GM20000 (cell line): ENCODE data around the gene PTPN1.

ENCODE experiments used
- DNase-seq: peaks from one replicate; pipeline ENCODE4 v3.0.0; 2012; ENCODE audit warnings: low spot score
- TF ChIP-seq, protein P1 (sequence below): IDR thresholded peaks from 2 replicates; pipeline ENCODE4 v1.5.1; 2012; ENCODE audit warnings: mild to moderate bottlenecking, control low read depth; ENCODE audit errors: extremely low read depth, missing control alignments

The PTPN1 gene

DNA sequence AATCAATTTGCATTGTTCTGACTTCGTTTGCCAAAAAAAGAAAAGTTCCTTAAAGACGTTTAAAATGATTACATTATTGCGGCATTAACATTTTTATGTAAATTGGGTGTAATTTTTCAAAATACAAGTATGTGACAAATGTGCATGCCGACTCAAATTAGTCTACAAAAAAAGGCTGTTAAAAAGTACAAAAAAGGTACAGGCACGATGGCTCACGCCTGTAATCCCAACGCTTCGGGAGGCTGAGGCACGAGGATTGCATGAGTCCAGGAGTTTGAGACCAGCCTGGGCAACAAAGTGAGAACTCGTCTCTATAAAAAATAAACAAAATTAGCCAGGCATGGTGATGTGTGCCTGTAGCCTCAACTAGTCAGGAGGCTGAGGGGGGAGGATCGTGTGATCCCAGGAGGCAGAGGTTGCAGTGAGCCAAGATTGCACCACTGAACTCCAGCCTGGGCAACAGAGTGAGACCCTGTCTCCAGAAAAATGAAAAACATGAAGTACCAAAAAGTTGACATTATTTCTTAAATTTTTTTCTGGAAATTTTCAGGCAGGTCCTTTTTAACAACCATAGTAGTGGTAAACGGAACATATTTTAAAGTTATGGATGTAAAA is 90.2 kb downstream of the PTPN1 start:
- TF ChIP-seq, protein P1, sequence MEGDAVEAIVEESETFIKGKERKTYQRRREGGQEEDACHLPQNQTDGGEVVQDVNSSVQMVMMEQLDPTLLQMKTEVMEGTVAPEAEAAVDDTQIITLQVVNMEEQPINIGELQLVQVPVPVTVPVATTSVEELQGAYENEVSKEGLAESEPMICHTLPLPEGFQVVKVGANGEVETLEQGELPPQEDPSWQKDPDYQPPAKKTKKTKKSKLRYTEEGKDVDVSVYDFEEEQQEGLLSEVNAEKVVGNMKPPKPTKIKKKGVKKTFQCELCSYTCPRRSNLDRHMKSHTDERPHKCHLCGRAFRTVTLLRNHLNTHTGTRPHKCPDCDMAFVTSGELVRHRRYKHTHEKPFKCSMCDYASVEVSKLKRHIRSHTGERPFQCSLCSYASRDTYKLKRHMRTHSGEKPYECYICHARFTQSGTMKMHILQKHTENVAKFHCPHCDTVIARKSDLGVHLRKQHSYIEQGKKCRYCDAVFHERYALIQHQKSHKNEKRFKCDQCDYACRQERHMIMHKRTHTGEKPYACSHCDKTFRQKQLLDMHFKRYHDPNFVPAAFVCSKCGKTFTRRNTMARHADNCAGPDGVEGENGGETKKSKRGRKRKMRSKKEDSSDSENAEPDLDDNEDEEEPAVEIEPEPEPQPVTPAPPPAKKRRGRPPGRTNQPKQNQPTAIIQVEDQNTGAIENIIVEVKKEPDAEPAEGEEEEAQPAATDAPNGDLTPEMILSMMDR, result no peak

DNA sequence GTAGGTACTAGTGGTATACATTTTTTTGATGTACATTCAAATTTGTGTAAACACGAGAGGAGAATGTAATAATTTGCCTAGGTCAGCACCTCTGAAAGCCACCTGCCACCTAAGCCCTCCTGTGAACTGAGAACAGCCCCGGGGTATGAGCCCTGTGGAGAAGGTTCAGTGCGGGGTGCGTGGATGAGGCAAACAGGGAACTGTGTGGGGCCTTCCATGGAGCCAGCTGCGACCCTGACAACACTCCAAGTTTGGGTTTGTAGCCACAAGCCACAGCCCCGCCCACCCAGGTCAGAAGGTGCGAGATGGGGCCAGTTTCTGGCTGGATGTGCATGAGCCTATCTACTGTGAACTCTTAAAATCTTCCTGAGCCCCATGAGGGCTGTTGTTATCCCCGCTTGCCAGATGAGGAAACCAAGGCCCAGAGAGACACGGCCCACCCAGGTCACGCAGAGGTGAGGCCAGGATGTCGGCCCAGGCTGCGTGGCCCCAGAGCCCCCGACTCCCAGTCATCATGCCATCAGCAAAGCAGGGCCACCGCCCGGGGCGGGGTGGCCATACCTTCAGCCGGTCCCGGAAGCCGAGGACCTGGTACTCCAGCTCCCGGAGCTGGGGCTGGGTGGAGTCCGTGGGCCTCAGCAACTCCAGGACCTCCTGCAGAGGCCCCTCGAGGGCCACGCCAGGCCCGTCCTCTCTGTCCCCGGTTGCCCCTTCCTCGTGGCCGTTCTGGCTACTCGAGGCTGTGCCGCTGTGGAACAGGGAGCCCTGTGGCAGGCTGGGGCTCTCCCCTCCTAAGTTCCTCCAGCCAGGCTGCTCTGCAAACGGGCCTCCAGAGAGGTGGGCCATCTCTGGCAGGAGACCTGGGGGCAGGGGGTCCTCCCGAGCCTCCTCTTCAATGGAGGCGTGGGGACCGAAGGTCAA is 91.6 kb downstream of the PTPN1 start:
- DNase-seq, result no peak
- TF ChIP-seq, protein P1, result no peak

More for the DNA sequence above, 90.2 kb downstream of the PTPN1 start:
- no peak for DNase-seq

DNA sequence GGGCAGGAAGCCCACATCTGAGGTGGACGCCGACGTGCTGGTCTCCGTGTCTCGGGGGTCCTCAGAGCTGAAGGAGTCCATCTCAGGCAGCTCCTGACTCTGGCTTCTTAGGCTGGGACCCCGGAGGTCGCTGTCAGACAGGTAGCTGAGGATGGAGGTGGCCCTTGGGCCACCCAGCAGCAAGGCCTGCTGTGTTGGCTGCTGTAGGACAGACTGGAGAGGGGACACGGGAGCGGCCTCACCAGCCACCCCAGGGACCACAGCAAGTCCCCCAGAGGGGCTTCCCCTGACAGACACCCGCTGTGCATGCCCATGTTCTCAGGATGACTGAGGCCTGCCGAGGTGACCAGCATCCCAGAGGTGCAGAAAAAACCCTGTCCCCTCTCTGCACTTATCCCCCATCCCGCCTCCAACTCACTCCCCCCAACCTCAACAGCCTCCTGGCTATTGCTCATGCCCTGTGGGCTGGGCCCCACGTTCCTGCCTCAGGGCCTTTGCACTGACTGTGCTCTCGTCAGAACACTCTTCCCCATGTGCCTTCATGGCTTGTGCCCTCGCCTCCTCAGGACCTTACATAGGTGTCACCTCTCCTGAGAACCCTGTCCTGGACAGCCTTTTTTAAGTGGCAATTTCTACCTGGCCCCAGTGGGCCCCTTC is 92.4 kb downstream of the PTPN1 start:
- TF ChIP-seq, protein P1, result no peak
- no peak for DNase-seq

DNA sequence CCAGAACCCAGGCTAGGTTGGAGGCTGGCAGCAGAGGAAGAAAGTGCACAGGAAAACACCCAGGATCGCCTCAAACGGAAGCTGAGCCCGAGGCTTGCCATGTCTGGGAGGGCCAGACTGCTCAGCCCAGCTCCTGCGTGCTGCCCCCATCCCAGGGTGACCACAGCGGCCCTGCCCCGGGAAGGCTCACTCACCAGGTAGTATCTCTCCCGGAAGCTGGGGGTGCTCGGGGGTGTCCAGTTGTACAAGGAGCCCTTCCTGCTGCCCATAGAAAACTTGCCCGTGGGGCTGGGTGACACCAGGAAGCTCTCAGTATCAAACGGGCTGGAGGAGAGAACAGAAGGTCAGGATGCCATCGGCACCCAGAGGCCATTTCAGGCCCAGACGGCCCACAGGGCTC is 94.3 kb downstream of the PTPN1 start:
- DNase-seq, result no peak
- TF ChIP-seq, protein P1, result no peak

DNA sequence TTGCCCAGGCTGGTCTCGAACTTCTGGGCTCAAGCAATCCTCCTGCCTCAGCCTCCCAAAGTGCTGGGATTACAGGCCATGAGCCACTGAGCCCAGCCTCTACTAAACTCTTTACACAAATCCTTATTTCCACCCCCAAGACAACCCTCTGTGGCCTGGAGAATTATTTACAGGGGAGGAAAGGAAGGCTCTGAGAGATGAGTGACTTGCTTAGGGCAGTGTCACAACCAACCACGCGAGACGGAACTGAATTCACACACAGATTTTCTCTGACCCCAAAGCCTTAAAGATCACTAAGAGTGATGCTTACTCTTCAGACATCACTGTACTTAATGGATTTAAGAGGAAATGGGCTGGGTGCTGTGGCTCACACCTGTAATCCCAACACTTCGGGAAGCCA is 95.0 kb downstream of the PTPN1 start:
- no peak for DNase-seq
- TF ChIP-seq, protein P1, result no peak

DNA sequence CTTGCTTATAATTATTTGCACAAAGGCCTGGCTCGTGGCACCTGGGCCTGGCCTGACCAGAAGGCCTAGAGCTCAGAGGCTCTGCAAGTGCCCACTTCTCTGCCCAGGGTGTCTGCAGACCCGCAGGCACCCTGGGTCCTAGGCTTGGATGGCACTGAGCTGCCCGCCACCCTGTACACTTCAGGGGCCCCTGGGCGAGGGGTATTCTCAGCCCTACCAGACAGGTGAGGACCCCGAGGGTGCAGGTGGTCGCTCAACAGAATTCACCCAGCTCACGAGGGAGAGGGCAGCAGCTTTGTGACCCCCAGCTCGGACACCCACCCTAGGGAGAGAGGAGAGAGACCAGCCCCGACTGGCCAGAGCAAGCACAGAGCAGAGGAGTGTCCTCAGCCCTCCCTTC is 97.3 kb downstream of the PTPN1 start:
- TF ChIP-seq, protein P1, result no peak

More for the DNA sequence above, 97.3 kb downstream of the PTPN1 start:
- no peak for DNase-seq
